K562 (cell line): ENCODE results near the gene WDR70. TPM values are rescaled to one million over a fixed set of nuclear protein-coding genes. Genes with fewer than 3 reads are reported as not detected.

Source experiments
- ATAC-seq: fragments of 200-7000 bp; cut with Tn5 transposase; 3 replicates; pipeline ENCODE4 v1.9.1; 2020; ENCODE audit warnings: moderate library complexity
- BruUV-seq: library from RNA; stranded (reverse); fragments of 400-500 nt; replicated peaks from 2 replicates; lab custom pipeline; 2021; lab: Mats Ljungman, UMichigan
- CTCF ChIA-PET: fragments of 300-600 bp; formaldehyde crosslinking; extraction: SDS; loops from one replicate; lab custom pipeline; 2021; ENCODE audit warnings: low intra/inter-chr PET ratio; lab: Yijun Ruan, JAX
- POLR2A ChIA-PET: fragments of 300-600, 350-650 bp; sonication (Branson Sonifier 250); formaldehyde crosslinking; extraction: SDS; loops from one replicate; lab custom pipeline; 2021; ENCODE audit warnings: antibody characterized with exemption, inconsistent platforms; lab: Yijun Ruan, JAX
- DNase-seq, 4 experiments: peaks; one replicate each; pipeline versions ENCODE4 v3.0.0 to v3.0.0-alpha.2; 2011 to 2018; ENCODE audit warnings: low spot score in 3 of 4, mixed read lengths in 3 of 4; ENCODE audit errors: extremely low read depth in 1 of 4
- FAIRE-seq: peaks from 2 replicates; lab custom pipeline; 2011; peaks lifted over from hg19 to GRCh38; lab: Jason Lieb, UNC
- H2AFZ ChIP-seq: 2 replicates; pipeline ENCODE4 v1.6.0; 2011; ENCODE audit warnings: low read depth, low read length, control low read depth, inconsistent platforms
- H3K27ac ChIP-seq: fragments of 200-600 bp; 3 replicates; pipeline ENCODE4 v1.8.0; 2011; ENCODE audit warnings: low read depth, mild to moderate bottlenecking, control low read depth, inconsistent platforms, low read length, moderate library complexity, mixed read lengths; ENCODE audit errors: extremely low read depth
- H3K27me3 ChIP-seq, 2 experiments: fragments of 300-600 bp in 1 of 2; 2 replicates in 1 of 2; 3 replicates in 1 of 2; pipeline versions ENCODE4 v1.6.0 to v1.8.0; 2011; ENCODE audit warnings: inconsistent platforms in 2 of 2, low read length in 2 of 2, mild to moderate bottlenecking in 1 of 2, mixed read lengths in 1 of 2, moderate library complexity in 1 of 2; ENCODE audit not compliant: control insufficient read depth in 2 of 2, insufficient read depth in 2 of 2
- H3K36me3 ChIP-seq: fragments of 300-600 bp; 3 replicates; pipeline ENCODE4 v1.8.0; 2011; ENCODE audit warnings: mild to moderate bottlenecking, low read length, inconsistent platforms; ENCODE audit not compliant: control insufficient read depth, insufficient read depth
- H3K4me1 ChIP-seq, 2 experiments: fragments of 200-600 bp in 1 of 2; replicated peaks in 1 of 2; 2 replicates in 1 of 2; 3 replicates in 1 of 2; pipeline versions ENCODE4 v1.5.1 to v1.8.0; 2011; ENCODE audit warnings: inconsistent platforms in 2 of 2, low read length in 2 of 2, mild to moderate bottlenecking in 1 of 2, mixed read lengths in 1 of 2, moderate library complexity in 1 of 2; ENCODE audit not compliant: control insufficient read depth in 2 of 2, insufficient read depth in 2 of 2
- H3K4me2 ChIP-seq: 2 replicates; pipeline ENCODE4 v1.6.1; 2011; ENCODE audit warnings: low read length, control low read depth, inconsistent platforms, mixed read lengths; ENCODE audit not compliant: insufficient read depth
- H3K4me3 ChIP-seq: fragments of 200-600 bp; sonication (generic), shearing (Covaris generic); 2 replicates; pipeline ENCODE4 v1.5.1; 2016; ENCODE audit warnings: control low read depth, inconsistent platforms
- H3K79me2 ChIP-seq: fragments of 200-600 bp; 3 replicates; pipeline ENCODE4 v1.8.0; 2011; ENCODE audit warnings: low read length, inconsistent platforms; ENCODE audit not compliant: control insufficient read depth, insufficient read depth
- H3K9ac ChIP-seq, 2 experiments: 2 replicates each; pipeline versions ENCODE4 v1.6.0 to v1.6.1; 2011; ENCODE audit warnings: low read depth in 2 of 2, low read length in 2 of 2, control low read depth in 1 of 2, inconsistent platforms in 1 of 2, mild to moderate bottlenecking in 1 of 2, mixed read lengths in 1 of 2; ENCODE audit not compliant: insufficient read depth in 1 of 2
- H3K9me1 ChIP-seq: one replicate; pipeline ENCODE4 v1.6.0; 2011; ENCODE audit warnings: inconsistent platforms, mild to moderate bottlenecking, low read length, moderate library complexity; ENCODE audit not compliant: control insufficient read depth, insufficient read depth
- H3K9me3 ChIP-seq: replicated peaks from 2 replicates; pipeline ENCODE4 v1.5.1; 2011; ENCODE audit warnings: low read depth, low read length, inconsistent platforms; ENCODE audit not compliant: control insufficient read depth, insufficient read depth
- H4K20me1 ChIP-seq: replicated peaks from 2 replicates; pipeline ENCODE4 v1.6.1; 2011; ENCODE audit warnings: low read length, inconsistent platforms, mixed read lengths; ENCODE audit not compliant: control insufficient read depth, insufficient read depth
- ARID1B ChIP-seq: fragments of 450-650 bp; IDR thresholded peaks from 2 replicates; pipeline ENCODE4 v1.6.1; 2016; ENCODE audit warnings: antibody characterized with exemption, mild to moderate bottlenecking, inconsistent platforms
- BACH1 ChIP-seq: fragments of 200-800 bp; sonication (Bioruptor generic); IDR thresholded peaks from 2 replicates; pipeline ENCODE4 v1.6.1; 2016; ENCODE audit warnings: missing genetic modification characterization, missing compliant biosample characterization
- FOS ChIP-seq: IDR thresholded peaks from 3 replicates; pipeline ENCODE4 v1.6.1; 2011; ENCODE audit not compliant: insufficient read length; ENCODE audit errors: extremely low read depth
- IRF9 ChIP-seq: fragments of 450-650 bp; IDR thresholded peaks from 2 replicates; pipeline ENCODE4 v1.6.1; 2016; ENCODE audit warnings: missing biosample characterization, missing genetic modification characterization
- JUN ChIP-seq, 2 experiments: sonication (generic) in 1 of 2; formaldehyde crosslinking in 1 of 2; IDR thresholded peaks; 2 replicates each; pipeline versions ENCODE4 v1.6.1 to v1.8.0; 2012 to 2022; ENCODE audit warnings: borderline replicate concordance in 2 of 2, mild to moderate bottlenecking in 2 of 2, improper control_type of control experiment in 1 of 2, low read depth in 1 of 2, low read length in 1 of 2, missing genetic modification reagents in 1 of 2
- KDM1A ChIP-seq, 2 experiments: fragments of 450-650 bp; IDR thresholded peaks; 2 replicates each; pipeline ENCODE4 v1.6.1; 2016; ENCODE audit warnings: mild to moderate bottlenecking in 2 of 2
- MEIS2 ChIP-seq: fragments of 450-650 bp; IDR thresholded peaks from 2 replicates; pipeline ENCODE4 v1.6.1; 2014; ENCODE audit warnings: mild to moderate bottlenecking; ENCODE audit not compliant: partially characterized antibody
- NFE2 ChIP-seq: IDR thresholded peaks from 2 replicates; pipeline ENCODE4 v1.6.1; 2014; ENCODE audit warnings: antibody characterized with exemption, low read depth
- NR2C2 ChIP-seq, 2 experiments: fragments of 200-800 bp in 1 of 2; sonication (Bioruptor generic) in 1 of 2; sonication (generic) in 1 of 2; formaldehyde crosslinking in 1 of 2; IDR thresholded peaks; 2 replicates each; pipeline versions ENCODE4 v1.6.1 to v1.8.0; 2016 to 2022; ENCODE audit warnings: mild to moderate bottlenecking in 1 of 2, missing compliant biosample characterization in 1 of 2, missing genetic modification characterization in 1 of 2, missing genetic modification reagents in 1 of 2
- RBM15 ChIP-seq: fragments of 200-400 bp; formaldehyde crosslinking; IDR thresholded peaks from 2 replicates; pipeline ENCODE4 v1.6.1; 2018; ENCODE audit warnings: mild to moderate bottlenecking, low read length, moderate library complexity; ENCODE audit not compliant: insufficient read depth
- SMARCA4 ChIP-seq: fragments of 450-650 bp; IDR thresholded peaks from 2 replicates; pipeline ENCODE4 v1.6.1; 2016
- TCF7 ChIP-seq: sonication (generic); IDR thresholded peaks from 2 replicates; pipeline ENCODE4 v1.6.1; 2016; ENCODE audit warnings: antibody characterized with exemption, borderline replicate concordance
- TEAD2 ChIP-seq: fragments of 450-650 bp; IDR thresholded peaks from 2 replicates; pipeline ENCODE4 v1.6.1; 2016; ENCODE audit warnings: missing genetic modification characterization, control low read depth, missing compliant biosample characterization
- ZNF445 ChIP-seq: fragments of 250-450 bp; sonication (Bioruptor Pico); IDR thresholded peaks from 2 replicates; pipeline ENCODE4 v1.4.0; 2020; ENCODE audit warnings: low read depth, mild to moderate bottlenecking, moderate library complexity
- WGBS: fragments of 100-300 bp; shearing (Covaris generic); methylation state at CpG from one replicate; pipeline ENCODE4 v1.1.6; 2016; ENCODE audit warnings: low coverage, mixed read lengths; ENCODE audit not compliant: insufficient coverage; ENCODE audit errors: missing lambda C conversion rate; 5-methylcytosine and 5-hydroxymethylcytosine counted together
- in situ Hi-C: fragments of 300-500 bp; cut with MboI; formaldehyde crosslinking; loops from 4 replicates; pipeline ENCODE4 v1.15.0; 2018; ENCODE audit warnings: inconsistent platforms, mixed read lengths
- intact Hi-C: fragments of 100-400 bp; cut with micrococcal nuclease; formaldehyde crosslinking; loops from 2 replicates; pipeline ENCODE4 v1.14.2; 2022
- polyA plus RNA-seq, 8 experiments: library from polyadenylated mRNA; depleted of rRNA in 4 of 8; stranded (reverse) in 5 of 8; unstranded in 3 of 8; fragments of >200 nt; fragmentation: Nextera tagmentation in 2 of 8; fragmentation: Illumina TruSeq in 1 of 8; extraction: Ambion mirVana in 2 of 8; extraction: Trizol in 1 of 8; gene quantifications; 2 replicates each; pipeline versions ENCODE4 v1.2.1 to v1.2.3, GENCODE V29; 2011 to 2014; ENCODE audit warnings: inconsistent platforms in 1 of 8, missing spikeins in 1 of 8
- total RNA-seq, 7 experiments: library from RNA; depleted of rRNA in 6 of 7; stranded (reverse); fragments of >200 nt in 6 of 7; fragmentation: Illumina TruSeq in 2 of 7; extraction: Trizol in 2 of 7; gene quantifications; 2 replicates each; pipeline versions ENCODE4 v1.2.1 to v1.2.3, GENCODE V29; 2011 to 2021; ENCODE audit warnings: low replicate concordance in 1 of 7
- TF ChIP-seq, protein P1 (sequence below): sonication (generic); formaldehyde crosslinking; IDR thresholded peaks from 2 replicates; pipeline ENCODE4 v1.8.1; 2023; ENCODE audit warnings: mild to moderate bottlenecking, missing genetic modification reagents
- TF ChIP-seq, protein P2 (sequence below), 2 experiments: fragments of 450-650 bp in 1 of 2; sonication (generic) in 1 of 2; formaldehyde crosslinking in 1 of 2; IDR thresholded peaks in 1 of 2; conservative IDR thresholded peaks in 1 of 2; 2 replicates each; pipeline versions ENCODE4 v1.6.1 to v1.8.1; 2016 to 2023; ENCODE audit warnings: mild to moderate bottlenecking in 2 of 2, moderate library complexity in 2 of 2, inconsistent platforms in 1 of 2, missing genetic modification reagents in 1 of 2

Gene WDR70
- total and polyA plus RNA-seq, 9 of the 15 experiments (the other 6 are each of a cell fraction or from before 2014, with no cell fraction given) = 16.8 to 46.6 (median 38.8) TPM

GRCh38 chr5:37722236-37723161 lies 343.4 kb downstream of the WDR70 start:
- CTCF ChIA-PET = no interaction called here
- H3K9me3 ChIP-seq = no peaks in the 10 kb centered on the region
- ATAC-seq (peak; percentile 63), DNase-seq (peak in 2 of 4 experiments; percentile 16 to 45), FAIRE-seq (no peak)
- no peaks in the 10 kb centered on the region for H3K79me2 ChIP-seq
- H2AFZ ChIP-seq = no peak overlapping the region
- 0 out of 5 replicates have a peak, but pooled peaks cover 0 to 3% of the 10 kb centered on the region in 2 experiments for H3K4me1 ChIP-seq
- no peak overlapping the region for H3K4me3 ChIP-seq
- H3K4me2 ChIP-seq = no peak overlapping the region
- peak overlapping the region; percentile 47; the same call in 1 of the 3 replicates for H3K27ac ChIP-seq
- in situ Hi-C loops = no loop called here
- intact Hi-C loops = no loop called here
- 50% methylated on average over 6 of the region's 6 CpGs for WGBS
- H3K9ac ChIP-seq = no peak overlapping the region
- H3K36me3 ChIP-seq = peaks cover 10% of the 10 kb centered on the region; the same call in 1 of the 3 replicates
- H3K27me3 ChIP-seq = no peaks in the 10 kb centered on the region
- no peaks in the 10 kb centered on the region for H4K20me1 ChIP-seq
- no TSS peak for BruUV-seq
- POLR2A ChIA-PET = interaction anchor here (0.7 to 1.7 kb wide), 5 partner anchors 10 to 21 kb away, joined by 3 to 7 read pairs (median 3); no protein-coding TSS in a partner anchor
- H3K9me1 ChIP-seq = no peaks in the 10 kb centered on the region
- TF ChIP-seq TCF7 (peak; percentile 56; the same call in 1 of the 2 replicates), FOS (peak; percentile 9), NR2C2 (CRISPR knock-in tag; IDR thresholded peaks at IDR 0.05) (no peak), NR2C2 (tag; IDR thresholded peaks at IDR 0.05) (peak; percentile 43; the same call in 1 of the 2 replicates), TEAD2 (tag) (no peak), MEIS2 (peak; percentile 38), SMARCA4 (peak; percentile 55; the same call in 1 of the 2 replicates), KDM1A (IDR thresholded peaks at IDR 0.05) (no peak), ARID1B (peak; percentile 55), NFE2 (peak; percentile 65), IRF9 (no peak), ZNF445 (CRISPR knock-in tag) (no peak), RBM15 (no peak), JUN (IDR thresholded peaks at IDR 0.05; ENCODE audit: borderline replicate concordance, low read depth, low read length) (peak; percentile 65), JUN (CRISPR knock-in tag; IDR thresholded peaks at IDR 0.05; ENCODE audit: borderline replicate concordance) (no peak), BACH1 (no peak)
- TF ChIP-seq, protein P1, sequence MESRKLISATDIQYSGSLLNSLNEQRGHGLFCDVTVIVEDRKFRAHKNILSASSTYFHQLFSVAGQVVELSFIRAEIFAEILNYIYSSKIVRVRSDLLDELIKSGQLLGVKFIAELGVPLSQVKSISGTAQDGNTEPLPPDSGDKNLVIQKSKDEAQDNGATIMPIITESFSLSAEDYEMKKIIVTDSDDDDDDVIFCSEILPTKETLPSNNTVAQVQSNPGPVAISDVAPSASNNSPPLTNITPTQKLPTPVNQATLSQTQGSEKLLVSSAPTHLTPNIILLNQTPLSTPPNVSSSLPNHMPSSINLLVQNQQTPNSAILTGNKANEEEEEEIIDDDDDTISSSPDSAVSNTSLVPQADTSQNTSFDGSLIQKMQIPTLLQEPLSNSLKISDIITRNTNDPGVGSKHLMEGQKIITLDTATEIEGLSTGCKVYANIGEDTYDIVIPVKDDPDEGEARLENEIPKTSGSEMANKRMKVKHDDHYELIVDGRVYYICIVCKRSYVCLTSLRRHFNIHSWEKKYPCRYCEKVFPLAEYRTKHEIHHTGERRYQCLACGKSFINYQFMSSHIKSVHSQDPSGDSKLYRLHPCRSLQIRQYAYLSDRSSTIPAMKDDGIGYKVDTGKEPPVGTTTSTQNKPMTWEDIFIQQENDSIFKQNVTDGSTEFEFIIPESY = peak; percentile 41; the same call in 1 of the 2 replicates
- TF ChIP-seq, protein P2, sequence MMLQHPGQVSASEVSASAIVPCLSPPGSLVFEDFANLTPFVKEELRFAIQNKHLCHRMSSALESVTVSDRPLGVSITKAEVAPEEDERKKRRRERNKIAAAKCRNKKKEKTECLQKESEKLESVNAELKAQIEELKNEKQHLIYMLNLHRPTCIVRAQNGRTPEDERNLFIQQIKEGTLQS (IDR thresholded peaks at IDR 0.05) = peak; percentile 87
- TF ChIP-seq, protein P2 (CRISPR knock-in tag; conservative IDR thresholded peaks at IDR 0.05) = no peak
